Measurements from ENCODE around the gene RNF224. TPM values are rescaled to one million over a fixed set of nuclear protein-coding genes. Genes with fewer than 3 reads are reported as not detected.

Gene RNF224
- total RNA-seq, 1 experiment from 2014 or later = 0.30 TPM

DNA sequence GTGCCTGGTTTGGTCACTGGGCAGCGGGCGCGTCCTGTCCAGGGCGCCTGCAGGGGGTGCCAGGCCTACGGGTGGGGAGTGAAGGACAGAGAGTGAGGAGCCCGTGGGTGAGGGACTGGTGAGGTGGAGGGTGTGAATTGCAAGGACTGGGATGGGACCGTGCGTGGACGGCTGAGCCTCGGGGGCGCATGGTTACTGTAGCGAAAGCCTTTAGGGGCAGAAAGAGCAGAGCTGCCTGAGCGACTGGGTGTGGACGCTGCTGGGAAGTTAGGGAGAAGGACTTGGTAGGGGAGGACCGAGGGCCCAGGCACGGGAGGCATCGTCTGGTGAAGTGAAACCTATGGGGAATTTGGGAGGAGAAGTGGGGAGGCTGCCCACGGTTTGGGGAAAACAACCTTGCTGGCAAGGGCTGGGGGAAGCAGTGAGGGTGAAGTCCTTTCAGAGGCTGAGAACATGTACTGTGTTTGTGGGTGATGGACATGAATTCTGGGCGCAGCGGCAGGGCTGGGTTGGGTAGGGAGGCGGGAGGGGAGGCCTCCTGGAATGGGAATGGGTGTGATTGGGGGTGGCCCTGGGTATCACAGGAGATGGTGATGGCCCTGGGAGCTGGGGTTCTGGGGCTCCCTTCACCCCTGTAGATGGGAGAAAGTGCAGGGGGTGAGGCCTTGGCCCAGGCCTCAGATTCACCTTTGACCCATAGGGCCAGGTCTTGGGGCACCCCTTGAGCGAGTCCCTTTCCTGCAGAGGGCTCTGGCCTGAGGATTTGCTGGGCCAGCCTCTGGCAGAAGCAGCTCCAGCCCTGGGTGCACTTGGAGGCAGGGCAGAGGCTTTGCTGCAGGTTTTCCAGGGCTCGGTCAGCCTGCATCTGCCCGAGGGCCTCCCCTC lies 48.5 kb downstream of the RNF224 start:
- ChIA-PET POLR2A (interaction anchor here (1.5 to 1.7 kb wide), 2 partner anchors 11 to 35 kb away, joined by 4 to 9 read pairs; partner anchors contain the start of gene TUBB4B), RAD21 (ENCODE audit: low non-redundant PET in 1 of 2, low total read pairs in 2 of 2, uncharacterized antibody in 2 of 2, unreplicated experiment in 2 of 2) (no interaction called here), CTCF (interaction anchor here (2.0 kb wide), 1 partner anchor 11 kb away, joined by 18 read pairs; no protein-coding TSS in a partner anchor)
- peaks cover 31 to 40% of the 10 kb centered on the region in 2 experiments for H3K4me1 ChIP-seq (ENCODE audit: control insufficient read depth in 1 of 2, insufficient read depth in 2 of 2, low read length in 2 of 2)
- peaks cover 0 to 20% of the 10 kb centered on the region in 2 experiments; a peak in 2 of 4 replicates for H3K36me3 ChIP-seq (ENCODE audit: control insufficient read depth in 1 of 2, insufficient read depth in 2 of 2, low read length in 2 of 2)
- peaks cover 31% of the 10 kb centered on the region for H3K79me2 ChIP-seq (ENCODE audit: insufficient read depth, low read length)
- H3K9me3 ChIP-seq (ENCODE audit: control insufficient read depth in 1 of 2, insufficient read depth in 1 of 2, low read depth in 1 of 2, low read length in 2 of 2) = no peaks in the 10 kb centered on the region
- DNase-seq (ENCODE audit: low read depth, low spot score) (no peak), ATAC-seq (no peak)
- H2AFZ ChIP-seq (ENCODE audit: low read depth, low read length, poor library complexity, severe bottlenecking) = no peak overlapping the region
- H3K9me2 ChIP-seq (ENCODE audit: insufficient read depth) = no peaks in the 10 kb centered on the region
- BruUV-seq (replicated peaks) = no TSS peak
- peak overlapping the region; percentile 84 for H3K9ac ChIP-seq (ENCODE audit: low read length)
- intact Hi-C loops (cut with micrococcal nuclease) = no loop called here
- no peaks in the 10 kb centered on the region for H3K27me3 ChIP-seq (ENCODE audit: insufficient read depth, low read length)
- H3K4me3 ChIP-seq (replicated peaks in 1 of 2; ENCODE audit: low read depth in 1 of 2, low read length in 2 of 2) = 0 out of 4 replicates have a peak overlapping the region, but pooled peaks of 1 of the 2 experiments have one; percentile 80
- TF ChIP-seq, protein P1, sequence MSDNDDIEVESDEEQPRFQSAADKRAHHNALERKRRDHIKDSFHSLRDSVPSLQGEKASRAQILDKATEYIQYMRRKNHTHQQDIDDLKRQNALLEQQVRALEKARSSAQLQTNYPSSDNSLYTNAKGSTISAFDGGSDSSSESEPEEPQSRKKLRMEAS (IDR thresholded peaks at IDR 0.05) = no peak
- TF ChIP-seq, protein P2, sequence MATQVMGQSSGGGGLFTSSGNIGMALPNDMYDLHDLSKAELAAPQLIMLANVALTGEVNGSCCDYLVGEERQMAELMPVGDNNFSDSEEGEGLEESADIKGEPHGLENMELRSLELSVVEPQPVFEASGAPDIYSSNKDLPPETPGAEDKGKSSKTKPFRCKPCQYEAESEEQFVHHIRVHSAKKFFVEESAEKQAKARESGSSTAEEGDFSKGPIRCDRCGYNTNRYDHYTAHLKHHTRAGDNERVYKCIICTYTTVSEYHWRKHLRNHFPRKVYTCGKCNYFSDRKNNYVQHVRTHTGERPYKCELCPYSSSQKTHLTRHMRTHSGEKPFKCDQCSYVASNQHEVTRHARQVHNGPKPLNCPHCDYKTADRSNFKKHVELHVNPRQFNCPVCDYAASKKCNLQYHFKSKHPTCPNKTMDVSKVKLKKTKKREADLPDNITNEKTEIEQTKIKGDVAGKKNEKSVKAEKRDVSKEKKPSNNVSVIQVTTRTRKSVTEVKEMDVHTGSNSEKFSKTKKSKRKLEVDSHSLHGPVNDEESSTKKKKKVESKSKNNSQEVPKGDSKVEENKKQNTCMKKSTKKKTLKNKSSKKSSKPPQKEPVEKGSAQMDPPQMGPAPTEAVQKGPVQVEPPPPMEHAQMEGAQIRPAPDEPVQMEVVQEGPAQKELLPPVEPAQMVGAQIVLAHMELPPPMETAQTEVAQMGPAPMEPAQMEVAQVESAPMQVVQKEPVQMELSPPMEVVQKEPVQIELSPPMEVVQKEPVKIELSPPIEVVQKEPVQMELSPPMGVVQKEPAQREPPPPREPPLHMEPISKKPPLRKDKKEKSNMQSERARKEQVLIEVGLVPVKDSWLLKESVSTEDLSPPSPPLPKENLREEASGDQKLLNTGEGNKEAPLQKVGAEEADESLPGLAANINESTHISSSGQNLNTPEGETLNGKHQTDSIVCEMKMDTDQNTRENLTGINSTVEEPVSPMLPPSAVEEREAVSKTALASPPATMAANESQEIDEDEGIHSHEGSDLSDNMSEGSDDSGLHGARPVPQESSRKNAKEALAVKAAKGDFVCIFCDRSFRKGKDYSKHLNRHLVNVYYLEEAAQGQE (IDR thresholded peaks at IDR 0.05; ENCODE audit: low read depth) = no peak
- TF ChIP-seq JUND (IDR thresholded peaks at IDR 0.05) (no peak), EZH2phosphoT487 (IDR thresholded peaks at IDR 0.05; ENCODE audit: borderline replicate concordance) (no peak), FOSL1 (IDR thresholded peaks at IDR 0.05; ENCODE audit: low read depth) (no peak), POLR2AphosphoS5 (IDR thresholded peaks at IDR 0.05; ENCODE audit: low read depth, low read length) (no peak), CBX3 (IDR thresholded peaks at IDR 0.05; ENCODE audit: low read depth) (no peak), ELF1 (IDR thresholded peaks at IDR 0.05; ENCODE audit: borderline replicate concordance, low read depth) (no peak)
- TF ChIP-seq, protein P3, sequence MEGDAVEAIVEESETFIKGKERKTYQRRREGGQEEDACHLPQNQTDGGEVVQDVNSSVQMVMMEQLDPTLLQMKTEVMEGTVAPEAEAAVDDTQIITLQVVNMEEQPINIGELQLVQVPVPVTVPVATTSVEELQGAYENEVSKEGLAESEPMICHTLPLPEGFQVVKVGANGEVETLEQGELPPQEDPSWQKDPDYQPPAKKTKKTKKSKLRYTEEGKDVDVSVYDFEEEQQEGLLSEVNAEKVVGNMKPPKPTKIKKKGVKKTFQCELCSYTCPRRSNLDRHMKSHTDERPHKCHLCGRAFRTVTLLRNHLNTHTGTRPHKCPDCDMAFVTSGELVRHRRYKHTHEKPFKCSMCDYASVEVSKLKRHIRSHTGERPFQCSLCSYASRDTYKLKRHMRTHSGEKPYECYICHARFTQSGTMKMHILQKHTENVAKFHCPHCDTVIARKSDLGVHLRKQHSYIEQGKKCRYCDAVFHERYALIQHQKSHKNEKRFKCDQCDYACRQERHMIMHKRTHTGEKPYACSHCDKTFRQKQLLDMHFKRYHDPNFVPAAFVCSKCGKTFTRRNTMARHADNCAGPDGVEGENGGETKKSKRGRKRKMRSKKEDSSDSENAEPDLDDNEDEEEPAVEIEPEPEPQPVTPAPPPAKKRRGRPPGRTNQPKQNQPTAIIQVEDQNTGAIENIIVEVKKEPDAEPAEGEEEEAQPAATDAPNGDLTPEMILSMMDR (IDR thresholded peaks at IDR 0.05 in 2 of 3, conservative IDR thresholded peaks at IDR 0.05 in 1 of 3; ENCODE audit: borderline replicate concordance in 1 of 3, insufficient read depth in 1 of 3, low read depth in 2 of 3, low read length in 2 of 3) = no peak
- H3K4me2 ChIP-seq (ENCODE audit: low read length) = peak overlapping the region; percentile 85
- no peaks in the 10 kb centered on the region for H4K20me1 ChIP-seq (ENCODE audit: insufficient read depth)
- peak overlapping the region; percentile 96 for H3K27ac ChIP-seq (ENCODE audit: low read depth, low read length)

All from HCT116 (cell line).